ENCODE data around the gene SEMA3A. TPM values are rescaled to one million over a fixed set of nuclear protein-coding genes. Genes with fewer than 3 reads are reported as not detected.
A peak's percentile ranks its signal among the peaks of the same experiment; 100 is the strongest.

Gene SEMA3A
- total RNA-seq, 1 experiment from 2014 or later: 6.3 TPM

- intact Hi-C loops (cut with micrococcal nuclease; ENCODE audit: unreplicated experiment): loop anchor here (10.0 kb wide), 1 partner anchor 506 kb away; no protein-coding TSS in a partner anchor
- Histone ChIP-seq H3K27me3 (ENCODE audit: insufficient read depth, low read depth) (no peaks in the 10 kb centered on the region), H3K9me2 (ENCODE audit: insufficient read depth) (no peaks in the 10 kb centered on the region), H3K4me2 (no peak overlapping the region), H3K36me3 (ENCODE audit: low read depth) (no peaks in the 10 kb centered on the region), H3K4me1 (replicated peaks; ENCODE audit: insufficient read depth) (no peaks in the 10 kb centered on the region), H3K9me3 (ENCODE audit: insufficient read depth, low read depth) (peaks cover 5% of the 10 kb centered on the region; the same call in 1 of the 2 replicates), H3K79me2 (ENCODE audit: low read depth) (no peaks in the 10 kb centered on the region), H2AFZ (no peak overlapping the region), H4K20me1 (ENCODE audit: insufficient read depth) (no peaks in the 10 kb centered on the region), H3K27ac (no peak overlapping the region), H3F3A (ENCODE audit: insufficient read depth, low read depth) (no peaks in the 10 kb centered on the region), H3K4me3 (no peak overlapping the region)
- no peak for DNase-seq
- TF ChIP-seq, protein P1, sequence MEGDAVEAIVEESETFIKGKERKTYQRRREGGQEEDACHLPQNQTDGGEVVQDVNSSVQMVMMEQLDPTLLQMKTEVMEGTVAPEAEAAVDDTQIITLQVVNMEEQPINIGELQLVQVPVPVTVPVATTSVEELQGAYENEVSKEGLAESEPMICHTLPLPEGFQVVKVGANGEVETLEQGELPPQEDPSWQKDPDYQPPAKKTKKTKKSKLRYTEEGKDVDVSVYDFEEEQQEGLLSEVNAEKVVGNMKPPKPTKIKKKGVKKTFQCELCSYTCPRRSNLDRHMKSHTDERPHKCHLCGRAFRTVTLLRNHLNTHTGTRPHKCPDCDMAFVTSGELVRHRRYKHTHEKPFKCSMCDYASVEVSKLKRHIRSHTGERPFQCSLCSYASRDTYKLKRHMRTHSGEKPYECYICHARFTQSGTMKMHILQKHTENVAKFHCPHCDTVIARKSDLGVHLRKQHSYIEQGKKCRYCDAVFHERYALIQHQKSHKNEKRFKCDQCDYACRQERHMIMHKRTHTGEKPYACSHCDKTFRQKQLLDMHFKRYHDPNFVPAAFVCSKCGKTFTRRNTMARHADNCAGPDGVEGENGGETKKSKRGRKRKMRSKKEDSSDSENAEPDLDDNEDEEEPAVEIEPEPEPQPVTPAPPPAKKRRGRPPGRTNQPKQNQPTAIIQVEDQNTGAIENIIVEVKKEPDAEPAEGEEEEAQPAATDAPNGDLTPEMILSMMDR (conservative IDR thresholded peaks at IDR 0.05): no peak
- no peak for TF ChIP-seq EZH2 (IDR thresholded peaks at IDR 0.05; ENCODE audit: low read depth)
- no TSS peak for BruUV-seq (replicated peaks)
- ChIA-PET POLR2A (ENCODE audit: unreplicated experiment) (no interaction called here), CTCF (no interaction called here)
Observed at GRCh38 chr7:84199216-84199615, 4.6 kb upstream of the SEMA3A start.

- no TSS peak for BruUV-seq (replicated peaks)
- H3K27ac ChIP-seq: no peak overlapping the region
- TF ChIP-seq, protein P1 (conservative IDR thresholded peaks at IDR 0.05): no peak
- TF ChIP-seq EZH2 (IDR thresholded peaks at IDR 0.05; ENCODE audit: low read depth): no peak
- no peaks in the 10 kb centered on the region for H3K36me3 ChIP-seq (ENCODE audit: low read depth)
- ChIA-PET CTCF (no interaction called here), POLR2A (ENCODE audit: unreplicated experiment) (no interaction called here)
- peaks cover 5% of the 10 kb centered on the region; the same call in 1 of the 2 replicates for H3K9me3 ChIP-seq (ENCODE audit: insufficient read depth, low read depth)
- no peaks in the 10 kb centered on the region for H3K27me3 ChIP-seq (ENCODE audit: insufficient read depth, low read depth)
- H3F3A ChIP-seq (ENCODE audit: insufficient read depth, low read depth): no peaks in the 10 kb centered on the region
- H3K79me2 ChIP-seq (ENCODE audit: low read depth): no peaks in the 10 kb centered on the region
- H3K4me1 ChIP-seq (replicated peaks; ENCODE audit: insufficient read depth): no peaks in the 10 kb centered on the region
- no peak for DNase-seq
- H3K4me2 ChIP-seq: no peak overlapping the region
- H4K20me1 ChIP-seq (ENCODE audit: insufficient read depth): no peaks in the 10 kb centered on the region
- 0 out of 2 replicates have a peak overlapping the region, but pooled peaks have one; percentile 5 for H2AFZ ChIP-seq
- no peaks in the 10 kb centered on the region; the same call in 1 of the 2 replicates for H3K9me2 ChIP-seq (ENCODE audit: insufficient read depth)
- intact Hi-C loops (cut with micrococcal nuclease; ENCODE audit: unreplicated experiment): loop anchor here (10.0 kb wide), 1 partner anchor 509 kb away; no protein-coding TSS in a partner anchor
- H3K4me3 ChIP-seq: no peak overlapping the region
Observed at GRCh38 chr7:84196084-84196503, 1.5 kb upstream of the SEMA3A start.

DNA sequence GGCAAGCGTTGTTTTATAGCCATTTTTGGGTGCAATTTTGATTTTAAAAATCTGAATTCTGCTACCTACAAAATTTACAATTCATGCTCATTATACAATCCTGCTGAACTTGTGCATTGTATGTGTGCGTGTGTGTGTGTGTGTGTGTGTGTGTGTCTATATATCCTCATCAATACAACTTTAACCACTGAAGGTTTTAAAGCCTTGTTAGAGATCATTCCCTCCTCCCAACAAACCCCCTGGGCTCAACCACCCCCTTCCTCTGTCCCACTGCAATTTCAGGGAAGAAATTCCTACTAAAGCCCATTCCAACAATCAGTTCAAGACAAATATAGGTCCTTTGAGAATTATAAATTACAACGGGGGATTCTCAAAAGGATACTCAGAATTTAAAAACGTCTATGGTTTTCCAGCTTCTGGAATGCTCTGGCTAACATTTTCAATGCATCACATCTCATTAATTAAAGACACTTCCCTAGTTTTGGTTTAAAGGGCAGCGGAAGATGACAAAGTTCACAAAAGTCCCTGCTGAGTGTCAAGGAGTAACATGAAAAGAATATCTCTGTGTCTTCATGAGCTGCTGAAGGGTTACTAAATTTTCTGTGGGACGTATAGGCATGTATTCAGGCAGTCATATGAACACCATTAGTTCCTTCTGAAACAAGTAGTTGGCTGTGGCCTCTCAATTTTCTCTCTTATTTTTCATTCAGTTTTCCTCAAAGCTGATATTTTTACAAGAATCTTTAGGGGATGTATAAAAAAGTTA lies 889 bp upstream of the SEMA3A start:
- H3K4me3 ChIP-seq: peak overlapping the region; percentile 56; the same call in 1 of the 2 replicates
- H2AFZ ChIP-seq: peak overlapping the region; percentile 77
- H4K20me1 ChIP-seq (ENCODE audit: insufficient read depth): no peaks in the 10 kb centered on the region
- BruUV-seq (replicated peaks): no TSS peak
- intact Hi-C loops (cut with micrococcal nuclease; ENCODE audit: unreplicated experiment): loop anchor here (10.0 kb wide), 1 partner anchor 509 kb away; no protein-coding TSS in a partner anchor
- no peaks in the 10 kb centered on the region for H3F3A ChIP-seq (ENCODE audit: insufficient read depth, low read depth)
- CTCF ChIA-PET: interaction anchor here (0.7 kb wide), 2 partner anchors 28 to 259 kb away, joined by 4 read pairs; no protein-coding TSS in a partner anchor
- no peaks in the 10 kb centered on the region for H3K4me1 ChIP-seq (replicated peaks; ENCODE audit: insufficient read depth)
- no peak for DNase-seq
- H3K79me2 ChIP-seq (ENCODE audit: low read depth): no peaks in the 10 kb centered on the region
- no peaks in the 10 kb centered on the region; the same call in 1 of the 2 replicates for H3K9me2 ChIP-seq (ENCODE audit: insufficient read depth)
- no peaks in the 10 kb centered on the region for H3K36me3 ChIP-seq (ENCODE audit: low read depth)
- peaks cover 5% of the 10 kb centered on the region; the same call in 1 of the 2 replicates for H3K9me3 ChIP-seq (ENCODE audit: insufficient read depth, low read depth)
- TF ChIP-seq, protein P1 (conservative IDR thresholded peaks at IDR 0.05): no peak
- TF ChIP-seq EZH2 (IDR thresholded peaks at IDR 0.05; ENCODE audit: low read depth): no peak
- H3K4me2 ChIP-seq: peak overlapping the region; percentile 80
- no peak overlapping the region for H3K27ac ChIP-seq
- POLR2A ChIA-PET (ENCODE audit: unreplicated experiment): interaction anchor here (0.6 kb wide), 2 partner anchors 104 to 835 kb away, joined by 5 read pairs; no protein-coding TSS in a partner anchor
- no peaks in the 10 kb centered on the region for H3K27me3 ChIP-seq (ENCODE audit: insufficient read depth, low read depth)

Data from PC-9 (cell line).